ENCODE data around the gene CCDC24. TPM values are rescaled to one million over a fixed set of nuclear protein-coding genes. Genes with fewer than 3 reads are reported as not detected.

Gene CCDC24
- total RNA-seq, 1 donor from 2014 or later = 0.79 TPM

- DNase-seq (ENCODE audit: low read depth in 2 of 2) = no peak
Observed at GRCh38 chr1:43963006-43963405, 28.4 kb upstream of the CCDC24 start.

GRCh38 chr1:43963890-43964289 lies 27.5 kb upstream of the CCDC24 start:
- no peak for DNase-seq (ENCODE audit: low read depth in 2 of 2)

- no peak for DNase-seq (ENCODE audit: low read depth in 2 of 2)
Observed at GRCh38 chr1:43965316-43965715, 26.1 kb upstream of the CCDC24 start.

GRCh38 chr1:43968348-43968948 lies 23.0 kb upstream of the CCDC24 start:
- DNase-seq (ENCODE audit: low read depth in 2 of 2) = peak; percentile 45 to 50

- DNase-seq (ENCODE audit: low read depth in 2 of 2) = no peak
Observed at GRCh38 chr1:43969416-43969745, 22.0 kb upstream of the CCDC24 start.

- DNase-seq (ENCODE audit: low read depth in 2 of 2) = peak; percentile 98
Observed at GRCh38 chr1:43969746-43970466, 21.5 kb upstream of the CCDC24 start, which contains the start of gene DPH2. Gene DPH2, plus strand, starts transcription at chr1:43970010. Its CDS starts 166 bp downstream, at chr1:43970176.

GRCh38 chr1:43970502-43970901 lies 20.9 kb upstream of the CCDC24 start:
- no peak for DNase-seq (ENCODE audit: low read depth in 2 of 2)

GRCh38 chr1:43970911-43971310 lies 20.5 kb upstream of the CCDC24 start:
- no peak for DNase-seq (ENCODE audit: low read depth in 2 of 2)

GRCh38 chr1:43971336-43971980 lies 19.9 kb upstream of the CCDC24 start:
- DNase-seq (ENCODE audit: low read depth in 2 of 2) = no peak

GRCh38 chr1:43973981-43974442 lies 17.4 kb upstream of the CCDC24 start:
- DNase-seq (ENCODE audit: low read depth in 2 of 2) = no peak

GRCh38 chr1:43974443-43975248 lies 16.8 kb upstream of the CCDC24 start, which contains the start of gene ATP6V0B:
Gene ATP6V0B, plus strand, starts transcription at chr1:43974960. Its CDS starts 81 bp downstream, at chr1:43975041.
- DNase-seq (ENCODE audit: low read depth in 2 of 2) = peak; percentile 95

- DNase-seq (ENCODE audit: low read depth in 2 of 2) = peak; percentile 39 to 54
Observed at GRCh38 chr1:43975249-43975961, 16.0 kb upstream of the CCDC24 start.

GRCh38 chr1:43976045-43976444 lies 15.4 kb upstream of the CCDC24 start:
- DNase-seq (ENCODE audit: low read depth in 2 of 2) = no peak

GRCh38 chr1:43976890-43977289 lies 14.5 kb upstream of the CCDC24 start:
- no peak for DNase-seq (ENCODE audit: low read depth in 2 of 2)

- DNase-seq (ENCODE audit: low read depth in 2 of 2) = no peak
Observed at GRCh38 chr1:43977376-43978263, 13.8 kb upstream of the CCDC24 start.

GRCh38 chr1:43978264-43978550 lies 13.2 kb upstream of the CCDC24 start:
- DNase-seq (ENCODE audit: low read depth in 2 of 2) = no peak

- peak; percentile 47 to 48 for DNase-seq (ENCODE audit: low read depth in 2 of 2)
Observed at GRCh38 chr1:43978551-43979260, 12.7 kb upstream of the CCDC24 start, which contains the start of gene B4GALT2. Gene B4GALT2, plus strand, starts transcription at chr1:43979210. Its CDS starts 1,951 bp downstream, at chr1:43981161.

- no peak for DNase-seq (ENCODE audit: low read depth in 2 of 2)
Observed at GRCh38 chr1:43979261-43979527, 12.2 kb upstream of the CCDC24 start.

GRCh38 chr1:43979528-43980254 lies 11.7 kb upstream of the CCDC24 start:
- peak; percentile 37 to 40 for DNase-seq (ENCODE audit: low read depth in 2 of 2)
